ENCODE data around the gene CACNB4. TPM values are rescaled to one million over a fixed set of nuclear protein-coding genes. Genes with fewer than 3 reads are reported as not detected.

Gene CACNB4
- total and polyA plus RNA-seq, 2 of the 4 experiments (the other 2 are of a cell fraction): 0.12 to 0.36 TPM

- Histone ChIP-seq H3K79me1 (ENCODE audit: low read depth in 1 of 2, low read length in 2 of 2) (no peaks in the 10 kb centered on the region), H2AFZ (replicated peaks; ENCODE audit: low read length, poor library complexity) (no peak overlapping the region), H3K4me1 (ENCODE audit: control insufficient read depth, insufficient read depth, low read length) (peaks cover 8% of the 10 kb centered on the region), H4K91ac (ENCODE audit: insufficient read depth, low read depth, low read length) (no peak overlapping the region), H3K27me3 (ENCODE audit: control insufficient read depth, insufficient read depth, low read length) (no peaks in the 10 kb centered on the region; the same call in 1 of the 2 replicates), H4K8ac (ENCODE audit: low read depth in 2 of 2, low read length in 2 of 2) (no peak overlapping the region), H3K18ac (ENCODE audit: low read depth, low read length) (no peak overlapping the region), H3K9me1 (ENCODE audit: insufficient read depth, low read length) (peaks cover 3% of the 10 kb centered on the region; the same call in 1 of the 2 replicates), H3K4ac (ENCODE audit: low read depth, low read length) (no peak overlapping the region), H3K14ac (replicated peaks; ENCODE audit: low read depth, low read length) (no peak overlapping the region), H3K4me2 (ENCODE audit: low read depth, low read length) (no peak overlapping the region), H3K23ac (ENCODE audit: low read depth, low read length) (no peak overlapping the region), H3K27ac (ENCODE audit: insufficient read depth, low read length) (no peak overlapping the region), H3K9ac (ENCODE audit: low read depth, low read length) (no peak overlapping the region), H3K4me3 (ENCODE audit: insufficient read depth, low read depth, low read length) (no peak overlapping the region), H4K20me1 (ENCODE audit: insufficient read depth, low read length) (no peaks in the 10 kb centered on the region), H3K36me3 (ENCODE audit: control insufficient read depth, insufficient read depth, low read length) (no peaks in the 10 kb centered on the region), H2BK15ac (ENCODE audit: low read depth, low read length) (no peak overlapping the region), H2AK5ac (ENCODE audit: low read depth, low read length) (no peak overlapping the region), H2BK20ac (ENCODE audit: low read depth, low read length) (no peak overlapping the region), H2BK120ac (ENCODE audit: low read depth, low read length) (no peak overlapping the region), H2BK5ac (ENCODE audit: low read depth, low read length, poor library complexity, severe bottlenecking) (no peak overlapping the region), H3K9me3 (ENCODE audit: control insufficient read depth, insufficient read depth, low read length) (peaks cover 3% of the 10 kb centered on the region; the same call in 1 of the 2 replicates), H3K56ac (ENCODE audit: extremely low read depth, insufficient read depth, low read length) (no peak overlapping the region), H4K5ac (ENCODE audit: low read depth, low read length) (no peak overlapping the region), H2AK9ac (replicated peaks; ENCODE audit: low read depth, low read length, poor library complexity) (no peak overlapping the region)
- intact Hi-C loops (cut with micrococcal nuclease) (no loop called here), in situ Hi-C loops (cut with MboI; ENCODE audit: low sequenced_read_pairs) (no loop called here), dilution Hi-C loops (cut with HindIII; ENCODE audit: low sequenced_read_pairs, unreplicated experiment) (no loop called here)
- CTCF ChIA-PET: no interaction called here
- no peak for TF ChIP-seq MXI1 (IDR thresholded peaks at IDR 0.05; ENCODE audit: borderline replicate concordance, low read depth, low read length)
- no peak for TF ChIP-seq FOS (IDR thresholded peaks at IDR 0.05; ENCODE audit: low read depth, low read length)
- TF ChIP-seq RAD21 (IDR thresholded peaks at IDR 0.05; ENCODE audit: low read length): no peak
- TF ChIP-seq MAFK (IDR thresholded peaks at IDR 0.05; ENCODE audit: low read depth, low read length): no peak
- no peak for TF ChIP-seq BHLHE40 (IDR thresholded peaks at IDR 0.05; ENCODE audit: low read depth, low read length)
- TF ChIP-seq CTCF (conservative IDR thresholded peaks at IDR 0.05; ENCODE audit: low read depth, low read length): no peak
- no peak for TF ChIP-seq MAZ (IDR thresholded peaks at IDR 0.05; ENCODE audit: borderline replicate concordance, low read depth, low read length)
- no peak for TF ChIP-seq CHD1 (IDR thresholded peaks at IDR 0.05; ENCODE audit: low read depth, low read length)
- no peak for TF ChIP-seq RCOR1 (IDR thresholded peaks at IDR 0.05; ENCODE audit: insufficient replicate concordance, low read length)
- no peak for TF ChIP-seq USF2 (IDR thresholded peaks at IDR 0.05; ENCODE audit: low read depth, low read length)
- TF ChIP-seq NFE2L2 (IDR thresholded peaks at IDR 0.05; ENCODE audit: low read depth, low read length): no peak
- TF ChIP-seq ELK1 (IDR thresholded peaks at IDR 0.05; ENCODE audit: borderline replicate concordance, low read depth, low read length): no peak
- TF ChIP-seq RFX5 (IDR thresholded peaks at IDR 0.05; ENCODE audit: low read depth, low read length): no peak
- no peak for TF ChIP-seq CEBPB (IDR thresholded peaks at IDR 0.05; ENCODE audit: low read depth, low read length)
- no peak for TF ChIP-seq SMC3 (IDR thresholded peaks at IDR 0.05; ENCODE audit: low read depth, low read length)
- no peak for TF ChIP-seq POLR2A (IDR thresholded peaks at IDR 0.05; ENCODE audit: low read depth, low read length)
- BruUV-seq (replicated peaks): no TSS peak
- POLR2A ChIA-PET (ENCODE audit: unreplicated experiment): interaction anchor here (0.6 kb wide), 1 partner anchor 24 kb away, joined by 16 read pairs; no protein-coding TSS in a partner anchor
- no CpG with 5 or more reads among the region's 3 CpGs for WGBS, 2 experiments (ENCODE audit: extremely low coverage in 2 of 2, insufficient read length in 1 of 2)
- no peak for DNase-seq
- no peak for ATAC-seq (ENCODE audit: low read depth)
These were observed 35.4 kb downstream of the CACNB4 start for GRCh38 chr2:152063325-152063924.
